Measurements from ENCODE around the gene NBL1. TPM values are rescaled to one million over a fixed set of nuclear protein-coding genes. Genes with fewer than 3 reads are reported as not detected.

The NBL1 gene
- total RNA-seq, 4 donors from 2014 or later, result 54.1 to 222 (median 71.1) TPM

DNA sequence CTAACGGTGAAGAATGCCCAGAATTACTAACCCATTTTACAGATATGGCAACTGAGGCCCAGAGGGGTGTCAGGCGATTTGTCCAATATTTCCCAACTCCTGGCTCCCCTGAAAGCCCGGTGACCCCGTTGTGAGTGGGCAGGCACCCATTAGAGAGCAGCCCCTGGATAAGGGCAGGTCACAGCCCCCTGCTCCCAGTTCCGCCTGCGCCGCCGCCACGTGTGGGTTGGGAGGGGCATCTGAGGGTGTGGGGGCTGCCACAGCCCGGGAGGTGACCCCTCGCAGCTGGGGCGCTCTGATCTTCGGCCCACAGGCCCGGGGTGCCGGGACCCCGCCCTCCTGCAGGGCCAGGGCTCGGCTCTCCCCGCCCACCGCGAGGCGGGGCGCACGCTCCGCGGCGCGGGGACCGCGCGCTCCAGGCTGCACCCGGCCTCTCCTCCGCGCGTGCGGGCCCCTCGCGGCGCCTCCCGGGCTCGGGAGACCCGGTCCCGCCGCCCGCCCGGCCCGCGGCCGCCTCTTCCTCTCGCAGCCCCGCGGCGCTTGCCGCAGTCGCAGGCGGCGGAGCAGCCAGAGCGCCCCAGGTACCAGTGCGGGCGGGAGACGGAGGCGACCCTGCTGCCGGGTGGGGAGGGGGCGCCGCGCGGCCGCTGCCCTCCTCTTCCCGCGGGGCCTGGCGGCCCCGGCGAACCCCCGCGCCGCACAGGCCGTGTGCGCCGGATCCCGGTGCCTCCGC lies 20.5 kb downstream of the NBL1 start, which contains the start of gene HTR6:
Gene HTR6 (plus strand): TSS at position 423 of the 733 bp plus-strand sequence. CDS start 879 bp downstream, outside the sequence.
- intact Hi-C loops (cut with DNase I; ENCODE audit: low total_unique reads), result no loop called here
- peaks cover 9 to 16% of the 10 kb centered on the region in 2 donors for H3K27me3 ChIP-seq
- H3K27ac ChIP-seq, result no peak within 1 kb of the TSS
- no peaks in the 10 kb centered on the region for H3K9me3 ChIP-seq
- H3K36me3 ChIP-seq, result no peaks in the 10 kb centered on the region
- TF ChIP-seq POLR2A (IDR thresholded peaks at IDR 0.05), result no peak
- TF ChIP-seq, protein P1, sequence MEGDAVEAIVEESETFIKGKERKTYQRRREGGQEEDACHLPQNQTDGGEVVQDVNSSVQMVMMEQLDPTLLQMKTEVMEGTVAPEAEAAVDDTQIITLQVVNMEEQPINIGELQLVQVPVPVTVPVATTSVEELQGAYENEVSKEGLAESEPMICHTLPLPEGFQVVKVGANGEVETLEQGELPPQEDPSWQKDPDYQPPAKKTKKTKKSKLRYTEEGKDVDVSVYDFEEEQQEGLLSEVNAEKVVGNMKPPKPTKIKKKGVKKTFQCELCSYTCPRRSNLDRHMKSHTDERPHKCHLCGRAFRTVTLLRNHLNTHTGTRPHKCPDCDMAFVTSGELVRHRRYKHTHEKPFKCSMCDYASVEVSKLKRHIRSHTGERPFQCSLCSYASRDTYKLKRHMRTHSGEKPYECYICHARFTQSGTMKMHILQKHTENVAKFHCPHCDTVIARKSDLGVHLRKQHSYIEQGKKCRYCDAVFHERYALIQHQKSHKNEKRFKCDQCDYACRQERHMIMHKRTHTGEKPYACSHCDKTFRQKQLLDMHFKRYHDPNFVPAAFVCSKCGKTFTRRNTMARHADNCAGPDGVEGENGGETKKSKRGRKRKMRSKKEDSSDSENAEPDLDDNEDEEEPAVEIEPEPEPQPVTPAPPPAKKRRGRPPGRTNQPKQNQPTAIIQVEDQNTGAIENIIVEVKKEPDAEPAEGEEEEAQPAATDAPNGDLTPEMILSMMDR (IDR thresholded peaks at IDR 0.05), result no peak
- H3K4me1 ChIP-seq, result peaks cover 0 to 13% of the 10 kb centered on the region in 2 donors
- DNase-seq, result no peak
- H3K4me3 ChIP-seq, result no peak within 1 kb of the TSS

DNA sequence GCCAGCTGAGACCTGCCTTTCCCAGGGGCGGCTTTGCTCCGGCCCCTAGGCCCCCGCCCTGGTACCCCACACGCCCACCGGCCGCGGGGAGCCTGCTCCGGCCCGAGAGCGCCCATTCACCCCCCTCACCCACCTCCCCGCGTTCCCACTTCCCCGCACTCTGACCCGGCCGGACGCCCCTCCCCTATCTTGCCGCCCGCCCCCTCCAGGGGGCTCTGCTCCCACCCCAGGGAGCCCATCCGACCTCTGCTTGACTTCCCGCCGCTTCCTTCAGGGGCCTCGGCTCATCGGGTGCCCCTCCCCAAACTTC lies 21.0 kb downstream of the NBL1 start:
- Histone ChIP-seq H3K4me1 (peaks cover 0 to 13% of the 10 kb centered on the region in 2 donors), H3K27me3 (peaks cover 9 to 16% of the 10 kb centered on the region in 2 donors), H3K9me3 (no peaks in the 10 kb centered on the region), H3K36me3 (no peaks in the 10 kb centered on the region), H3K27ac (no peak overlapping the region), H3K4me3 (no peak overlapping the region)
- intact Hi-C loops (cut with DNase I; ENCODE audit: low total_unique reads), result no loop called here
- TF ChIP-seq, protein P1 (IDR thresholded peaks at IDR 0.05), result no peak
- no peak for TF ChIP-seq POLR2A (IDR thresholded peaks at IDR 0.05)
- no peak for DNase-seq

DNA sequence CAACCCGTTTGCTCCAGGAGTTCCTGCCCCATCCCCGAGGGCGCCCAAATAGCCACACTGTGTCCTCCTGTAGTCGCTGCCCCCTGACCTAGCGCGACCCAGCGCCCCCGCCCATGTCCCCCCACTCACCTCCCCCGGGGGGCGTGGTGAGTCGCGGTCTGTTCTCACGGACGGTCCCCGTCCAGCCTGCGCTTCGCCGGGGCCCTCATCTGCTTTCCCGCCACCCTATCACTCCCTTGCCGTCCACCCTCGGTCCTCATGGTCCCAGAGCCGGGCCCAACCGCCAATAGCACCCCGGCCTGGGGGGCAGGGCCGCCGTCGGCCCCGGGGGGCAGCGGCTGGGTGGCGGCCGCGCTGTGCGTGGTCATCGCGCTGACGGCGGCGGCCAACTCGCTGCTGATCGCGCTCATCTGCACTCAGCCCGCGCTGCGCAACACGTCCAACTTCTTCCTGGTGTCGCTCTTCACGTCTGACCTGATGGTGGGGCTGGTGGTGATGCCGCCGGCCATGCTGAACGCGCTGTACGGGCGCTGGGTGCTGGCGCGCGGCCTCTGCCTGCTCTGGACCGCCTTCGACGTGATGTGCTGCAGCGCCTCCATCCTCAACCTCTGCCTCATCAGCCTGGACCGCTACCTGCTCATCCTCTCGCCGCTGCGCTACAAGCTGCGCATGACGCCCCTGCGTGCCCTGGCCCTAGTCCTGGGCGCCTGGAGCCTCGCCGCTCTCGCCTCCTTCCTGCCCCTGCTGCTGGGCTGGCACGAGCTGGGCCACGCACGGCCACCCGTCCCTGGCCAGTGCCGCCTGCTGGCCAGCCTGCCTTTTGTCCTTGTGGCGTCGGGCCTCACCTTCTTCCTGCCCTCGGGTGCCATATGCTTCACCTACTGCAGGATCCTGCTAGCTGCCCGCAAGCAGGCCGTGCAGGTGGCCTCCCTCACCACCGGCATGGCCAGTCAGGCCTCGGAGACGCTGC lies 21.7 kb downstream of the NBL1 start:
- intact Hi-C loops (cut with DNase I; ENCODE audit: low total_unique reads), result no loop called here
- H3K27me3 ChIP-seq, result peaks cover 9 to 16% of the 10 kb centered on the region in 2 donors

DNA sequence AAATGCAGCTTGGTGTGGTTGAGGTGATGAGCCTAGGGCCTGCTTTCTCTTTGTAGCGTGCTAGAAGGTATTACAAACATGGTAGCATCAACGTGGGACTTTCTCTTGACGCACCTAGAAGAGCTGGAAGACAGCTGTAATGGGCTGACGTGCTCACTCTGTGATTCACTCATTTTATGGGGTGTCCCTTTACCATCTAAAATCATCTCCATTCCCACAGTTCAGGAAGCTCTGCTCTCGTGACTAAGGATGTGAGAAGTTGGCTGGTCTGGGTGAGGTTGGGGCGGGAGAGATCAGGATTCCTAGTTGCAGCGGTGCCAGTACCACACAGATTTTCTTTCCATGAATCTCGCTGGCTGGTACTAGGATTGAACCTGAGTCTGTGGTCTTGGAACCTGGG lies 24.8 kb downstream of the NBL1 start:
- TF ChIP-seq, protein P1 (IDR thresholded peaks at IDR 0.05), result no peak
- TF ChIP-seq POLR2A (IDR thresholded peaks at IDR 0.05), result no peak
- H3K27ac ChIP-seq, result no peak overlapping the region
- no peak for DNase-seq
- intact Hi-C loops (cut with DNase I; ENCODE audit: low total_unique reads), result no loop called here
- H3K36me3 ChIP-seq, result no peaks in the 10 kb centered on the region
- no peak overlapping the region for H3K4me3 ChIP-seq
- peaks cover 9 to 16% of the 10 kb centered on the region in 2 donors for H3K27me3 ChIP-seq
- no peaks in the 10 kb centered on the region for H3K9me3 ChIP-seq
- H3K4me1 ChIP-seq, result peaks cover 0 to 13% of the 10 kb centered on the region in 2 donors

More for the DNA sequence above, 21.7 kb downstream of the NBL1 start:
- Histone ChIP-seq H3K4me1 (peaks cover 0 to 13% of the 10 kb centered on the region in 2 donors), H3K9me3 (no peaks in the 10 kb centered on the region), H3K36me3 (no peaks in the 10 kb centered on the region), H3K27ac (no peak overlapping the region), H3K4me3 (no peak overlapping the region)
- DNase-seq, result no peak
- no peak for TF ChIP-seq POLR2A (IDR thresholded peaks at IDR 0.05)
- TF ChIP-seq, protein P1 (IDR thresholded peaks at IDR 0.05), result no peak
